ENCODE results near the gene REG4.
A peak's percentile ranks its signal among the peaks of the same experiment; 100 is the strongest.
"Not testable (repeated sequence)": the region's sequence is repeated elsewhere in the genome, so short reads cannot be mapped to it uniquely, and the experiment has no call there.

The REG4 gene

GRCh38 chr1:119805746-119806145 is 5.5 kb downstream of the REG4 start:
- DNase-seq = no peak

GRCh38 chr1:119805247-119805646 is 6.0 kb downstream of the REG4 start:
- DNase-seq = no peak

- DNase-seq = peak; percentile 36 to 41
These were observed 11.6 kb downstream of the REG4 start for GRCh38 chr1:119799599-119800177.

GRCh38 chr1:119799003-119799402 is 12.3 kb downstream of the REG4 start:
- no peak for DNase-seq

- DNase-seq = no peak
These were observed 13.7 kb downstream of the REG4 start for GRCh38 chr1:119797606-119798005.

GRCh38 chr1:119797162-119797561 is 14.1 kb downstream of the REG4 start:
- DNase-seq = no peak

- DNase-seq = no peak
These were observed 15.7 kb downstream of the REG4 start for GRCh38 chr1:119795261-119796200.

GRCh38 chr1:119794876-119795240 is 16.4 kb downstream of the REG4 start:
- no peak for DNase-seq

- no peak for DNase-seq
These were observed 16.9 kb downstream of the REG4 start for GRCh38 chr1:119794230-119794875.

- no peak for DNase-seq
These were observed 19.9 kb downstream of the REG4 start for GRCh38 chr1:119791377-119791776.

- DNase-seq = no peak
These were observed 20.6 kb downstream of the REG4 start for GRCh38 chr1:119790451-119791198.

GRCh38 chr1:119787776-119788175 is 23.5 kb downstream of the REG4 start:
- no peak for DNase-seq

GRCh38 chr1:119786473-119787050 is 24.7 kb downstream of the REG4 start:
- DNase-seq = not testable (repeated sequence)

- not testable (repeated sequence) for DNase-seq
These were observed 25.2 kb downstream of the REG4 start for GRCh38 chr1:119786046-119786445.

- no peak for DNase-seq
These were observed 27.0 kb downstream of the REG4 start for GRCh38 chr1:119784191-119784781.

GRCh38 chr1:119783354-119784185 is 27.7 kb downstream of the REG4 start:
- no peak for DNase-seq

- no peak for DNase-seq
These were observed 28.5 kb downstream of the REG4 start for GRCh38 chr1:119782631-119783325.

- DNase-seq = no peak
These were observed 29.6 kb downstream of the REG4 start for GRCh38 chr1:119781434-119782210.

GRCh38 chr1:119779869-119780356 is 31.3 kb downstream of the REG4 start:
- DNase-seq = no peak
